GM23248 (cell line): Measurements from ENCODE around the gene MSMO1.

Experiments used
- EZH2 ChIP-seq: fragments of 200-600 bp; sonication (generic); IDR thresholded peaks from 2 replicates; pipeline ENCODE4 v1.6.1; 2018; ENCODE audit warnings: antibody characterized with exemption, mild to moderate bottlenecking; ENCODE audit not compliant: insufficient read depth, poor library complexity, severe bottlenecking
- EZH2phosphoT487 ChIP-seq: fragments of 200-600 bp; sonication (generic); IDR thresholded peaks from 2 replicates; pipeline ENCODE4 v1.6.1; 2018; ENCODE audit warnings: antibody characterized with exemption, moderate library complexity, mild to moderate bottlenecking, low read depth; ENCODE audit not compliant: insufficient read depth

- TF ChIP-seq EZH2phosphoT487 (no peak), EZH2 (no peak)
These were observed 29.8 kb upstream of the MSMO1 start for GRCh38 chr4:165297626-165298025.
